ENCODE results near the gene FAM124A.
A peak's percentile ranks its signal among the peaks of the same experiment; 100 is the strongest.

Gene FAM124A

GRCh38 chr13:51257187-51257586, 35.0 kb downstream of the FAM124A start:
- in situ Hi-C loops (cut with MboI; ENCODE audit: low sequenced_read_pairs, unreplicated experiment): no loop called here
- TF ChIP-seq, protein P1, sequence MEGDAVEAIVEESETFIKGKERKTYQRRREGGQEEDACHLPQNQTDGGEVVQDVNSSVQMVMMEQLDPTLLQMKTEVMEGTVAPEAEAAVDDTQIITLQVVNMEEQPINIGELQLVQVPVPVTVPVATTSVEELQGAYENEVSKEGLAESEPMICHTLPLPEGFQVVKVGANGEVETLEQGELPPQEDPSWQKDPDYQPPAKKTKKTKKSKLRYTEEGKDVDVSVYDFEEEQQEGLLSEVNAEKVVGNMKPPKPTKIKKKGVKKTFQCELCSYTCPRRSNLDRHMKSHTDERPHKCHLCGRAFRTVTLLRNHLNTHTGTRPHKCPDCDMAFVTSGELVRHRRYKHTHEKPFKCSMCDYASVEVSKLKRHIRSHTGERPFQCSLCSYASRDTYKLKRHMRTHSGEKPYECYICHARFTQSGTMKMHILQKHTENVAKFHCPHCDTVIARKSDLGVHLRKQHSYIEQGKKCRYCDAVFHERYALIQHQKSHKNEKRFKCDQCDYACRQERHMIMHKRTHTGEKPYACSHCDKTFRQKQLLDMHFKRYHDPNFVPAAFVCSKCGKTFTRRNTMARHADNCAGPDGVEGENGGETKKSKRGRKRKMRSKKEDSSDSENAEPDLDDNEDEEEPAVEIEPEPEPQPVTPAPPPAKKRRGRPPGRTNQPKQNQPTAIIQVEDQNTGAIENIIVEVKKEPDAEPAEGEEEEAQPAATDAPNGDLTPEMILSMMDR (IDR thresholded peaks at IDR 0.05; ENCODE audit: borderline replicate concordance, control extremely low read depth, extremely low read depth, insufficient read depth, missing control alignments): no peak
- DNase-seq (ENCODE audit: low spot score): no peak

DNA sequence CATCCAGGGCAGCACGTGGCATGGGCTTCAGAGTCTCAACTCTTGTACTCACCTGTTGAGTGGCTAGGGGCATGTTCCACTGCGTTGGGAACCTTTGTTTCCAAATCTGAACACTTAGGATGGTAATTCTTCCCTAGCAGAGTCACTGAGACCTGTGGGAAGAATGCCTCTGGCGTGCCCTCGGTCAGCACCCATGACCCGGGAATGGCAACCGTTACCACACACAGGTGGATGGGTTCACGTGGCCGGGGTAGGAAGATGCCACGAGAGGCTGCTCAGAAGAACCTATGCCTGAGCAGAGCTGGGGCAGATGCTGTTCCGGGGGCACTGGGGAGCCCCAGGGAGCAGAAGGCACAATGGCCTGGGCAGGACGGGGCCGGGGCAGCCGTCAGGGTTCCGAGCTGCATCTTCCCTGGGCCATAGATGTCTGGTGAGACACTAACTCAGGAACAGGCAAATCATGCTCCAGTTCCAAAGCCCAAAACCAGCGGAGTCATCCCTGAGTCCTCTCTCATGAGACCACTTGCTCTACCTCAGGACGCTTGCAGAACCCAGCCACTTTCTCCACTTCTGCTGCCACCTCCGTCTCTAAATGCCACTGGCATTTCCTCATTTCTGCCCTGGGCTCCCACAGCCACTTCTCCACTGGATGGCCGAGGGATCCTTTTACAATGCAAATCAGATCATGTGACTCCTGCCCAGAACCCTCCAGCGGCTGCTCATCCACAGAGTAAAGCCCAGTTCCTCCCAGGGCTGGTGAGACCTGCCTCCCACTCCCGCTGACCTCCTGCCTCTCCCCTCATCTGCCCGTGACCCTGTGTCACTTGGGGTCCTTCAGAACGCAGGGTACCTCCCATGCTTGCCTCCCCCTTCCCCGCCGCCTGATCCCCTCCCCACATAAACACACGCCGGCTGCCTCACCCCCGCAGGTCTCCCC, 36.7 kb downstream of the FAM124A start:
- in situ Hi-C loops (cut with MboI; ENCODE audit: low sequenced_read_pairs, unreplicated experiment): no loop called here
- DNase-seq (ENCODE audit: low spot score): no peak
- TF ChIP-seq, protein P1 (IDR thresholded peaks at IDR 0.05; ENCODE audit: borderline replicate concordance, control extremely low read depth, extremely low read depth, insufficient read depth, missing control alignments): no peak

DNA sequence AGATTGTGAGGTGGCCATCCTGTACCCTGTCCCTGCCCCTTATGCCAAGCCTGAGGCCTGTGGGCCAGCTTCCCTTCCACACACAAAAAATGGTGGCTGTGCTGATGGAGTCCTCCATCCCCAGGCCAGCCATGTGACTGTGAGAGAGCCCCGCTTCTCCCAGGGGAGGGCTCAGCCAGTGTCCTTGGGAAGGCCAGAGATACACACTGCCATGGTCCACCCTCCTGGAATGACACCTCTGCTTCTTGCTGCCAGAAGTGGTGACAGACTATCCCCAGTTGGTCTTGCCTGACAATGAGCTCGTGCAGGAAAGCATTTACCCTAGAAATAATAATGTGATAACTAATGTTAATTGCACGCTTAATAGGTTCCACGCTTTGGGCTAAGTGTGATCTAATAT, 38.0 kb downstream of the FAM124A start:
- DNase-seq (ENCODE audit: low spot score): no peak
- TF ChIP-seq, protein P1 (IDR thresholded peaks at IDR 0.05; ENCODE audit: borderline replicate concordance, control extremely low read depth, extremely low read depth, insufficient read depth, missing control alignments): no peak
- in situ Hi-C loops (cut with MboI; ENCODE audit: low sequenced_read_pairs, unreplicated experiment): no loop called here

DNA sequence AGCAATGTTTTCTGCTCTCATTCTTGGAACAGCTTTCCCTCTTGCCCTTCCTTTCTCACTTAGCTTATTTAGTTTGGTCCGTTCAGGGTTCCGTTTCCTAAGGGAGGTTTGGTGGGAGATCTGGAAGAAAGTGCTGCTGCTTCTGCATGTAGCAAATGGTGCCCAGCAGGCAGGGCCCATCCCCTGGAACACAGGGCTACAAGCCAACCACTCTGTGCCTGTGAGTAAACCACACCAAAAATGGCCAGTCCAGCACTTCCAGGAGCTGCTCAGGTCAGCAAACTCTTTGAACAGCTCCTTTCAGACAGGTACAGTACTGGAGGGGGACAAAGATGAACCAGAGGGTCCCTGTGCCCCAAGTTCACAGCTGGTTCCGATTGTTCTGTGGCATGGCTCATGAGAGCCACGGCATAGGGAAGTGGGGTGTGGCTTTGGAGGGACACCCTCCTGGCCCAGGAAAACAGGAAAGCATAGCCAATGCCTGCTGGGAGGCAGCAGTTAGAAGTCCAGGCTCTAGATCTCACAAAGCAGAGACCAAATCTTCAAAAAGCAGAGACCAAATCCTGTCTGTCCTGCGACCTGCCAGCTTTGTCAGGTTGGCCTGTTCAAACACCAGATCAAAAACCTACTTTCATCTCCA, 39.5 kb downstream of the FAM124A start:
- TF ChIP-seq, protein P1 (IDR thresholded peaks at IDR 0.05; ENCODE audit: borderline replicate concordance, control extremely low read depth, extremely low read depth, insufficient read depth, missing control alignments): no peak
- DNase-seq (ENCODE audit: low spot score): no peak
- in situ Hi-C loops (cut with MboI; ENCODE audit: low sequenced_read_pairs, unreplicated experiment): no loop called here

DNA sequence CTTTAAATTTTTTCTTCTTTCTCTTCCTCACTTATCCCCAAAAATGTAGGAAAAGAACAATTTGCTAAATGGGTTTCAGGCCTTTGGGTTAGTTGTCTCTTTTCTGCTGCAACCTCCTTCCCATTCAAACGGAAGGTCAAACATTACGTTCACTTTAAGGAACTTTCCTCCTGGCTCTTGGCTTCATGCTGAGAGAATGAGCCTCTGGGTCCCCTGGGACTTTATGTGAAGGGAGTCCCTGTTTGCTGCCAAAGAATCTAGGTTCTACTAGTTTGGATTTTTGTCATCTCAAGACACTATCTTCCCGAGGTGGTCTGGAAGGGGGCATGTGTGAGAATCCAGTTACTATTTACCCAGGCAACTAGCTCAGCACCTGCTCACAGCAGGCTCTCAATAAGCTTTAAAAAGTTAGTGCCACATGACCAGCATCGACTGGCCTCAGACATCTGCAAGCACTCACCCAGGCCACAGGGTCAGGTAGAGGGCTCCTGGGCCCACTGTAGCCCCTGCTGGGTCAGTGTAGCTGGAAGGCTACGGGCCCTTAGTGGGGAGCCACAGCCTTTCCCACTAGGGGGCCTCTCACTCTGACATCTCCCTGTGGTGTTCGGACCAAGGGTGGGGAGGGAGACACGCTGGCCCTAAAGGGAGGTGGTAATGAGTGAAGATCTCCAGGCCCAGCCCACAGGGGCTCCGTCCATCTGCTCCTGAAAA, 40.5 kb downstream of the FAM124A start:
- TF ChIP-seq, protein P1 (IDR thresholded peaks at IDR 0.05; ENCODE audit: borderline replicate concordance, control extremely low read depth, extremely low read depth, insufficient read depth, missing control alignments): peak; percentile 35
- in situ Hi-C loops (cut with MboI; ENCODE audit: low sequenced_read_pairs, unreplicated experiment): no loop called here
- no peak for DNase-seq (ENCODE audit: low spot score)

- in situ Hi-C loops (cut with MboI; ENCODE audit: low sequenced_read_pairs, unreplicated experiment): no loop called here
- TF ChIP-seq, protein P1 (IDR thresholded peaks at IDR 0.05; ENCODE audit: borderline replicate concordance, control extremely low read depth, extremely low read depth, insufficient read depth, missing control alignments): no peak
- no peak for DNase-seq (ENCODE audit: low spot score)
Observed at GRCh38 chr13:51266642-51267041, 44.4 kb downstream of the FAM124A start.

All from GM13976 (cell line).